ES-I3 (cell line): ENCODE data around the gene PUM2.

ENCODE experiments used
- H3K36me3 ChIP-seq: 2 replicates; pipeline ENCODE4 v1.6.1; 2013; ENCODE audit warnings: mild to moderate bottlenecking, low read length, control low read depth, moderate library complexity; ENCODE audit not compliant: insufficient read depth
- H3K4me1 ChIP-seq: 2 replicates; pipeline ENCODE4 v1.6.1; 2013; ENCODE audit warnings: mild to moderate bottlenecking, control low read depth, low read length; ENCODE audit not compliant: insufficient read depth
- H3K9ac ChIP-seq: 2 replicates; pipeline ENCODE4 v1.6.1; 2013; ENCODE audit warnings: low read depth, mild to moderate bottlenecking, low read length, moderate library complexity
- H3K9me3 ChIP-seq: 2 replicates; pipeline ENCODE4 v1.6.1; 2013; ENCODE audit warnings: mild to moderate bottlenecking, low read length, moderate library complexity; ENCODE audit not compliant: control insufficient read depth, insufficient read depth

Gene PUM2, protein sequence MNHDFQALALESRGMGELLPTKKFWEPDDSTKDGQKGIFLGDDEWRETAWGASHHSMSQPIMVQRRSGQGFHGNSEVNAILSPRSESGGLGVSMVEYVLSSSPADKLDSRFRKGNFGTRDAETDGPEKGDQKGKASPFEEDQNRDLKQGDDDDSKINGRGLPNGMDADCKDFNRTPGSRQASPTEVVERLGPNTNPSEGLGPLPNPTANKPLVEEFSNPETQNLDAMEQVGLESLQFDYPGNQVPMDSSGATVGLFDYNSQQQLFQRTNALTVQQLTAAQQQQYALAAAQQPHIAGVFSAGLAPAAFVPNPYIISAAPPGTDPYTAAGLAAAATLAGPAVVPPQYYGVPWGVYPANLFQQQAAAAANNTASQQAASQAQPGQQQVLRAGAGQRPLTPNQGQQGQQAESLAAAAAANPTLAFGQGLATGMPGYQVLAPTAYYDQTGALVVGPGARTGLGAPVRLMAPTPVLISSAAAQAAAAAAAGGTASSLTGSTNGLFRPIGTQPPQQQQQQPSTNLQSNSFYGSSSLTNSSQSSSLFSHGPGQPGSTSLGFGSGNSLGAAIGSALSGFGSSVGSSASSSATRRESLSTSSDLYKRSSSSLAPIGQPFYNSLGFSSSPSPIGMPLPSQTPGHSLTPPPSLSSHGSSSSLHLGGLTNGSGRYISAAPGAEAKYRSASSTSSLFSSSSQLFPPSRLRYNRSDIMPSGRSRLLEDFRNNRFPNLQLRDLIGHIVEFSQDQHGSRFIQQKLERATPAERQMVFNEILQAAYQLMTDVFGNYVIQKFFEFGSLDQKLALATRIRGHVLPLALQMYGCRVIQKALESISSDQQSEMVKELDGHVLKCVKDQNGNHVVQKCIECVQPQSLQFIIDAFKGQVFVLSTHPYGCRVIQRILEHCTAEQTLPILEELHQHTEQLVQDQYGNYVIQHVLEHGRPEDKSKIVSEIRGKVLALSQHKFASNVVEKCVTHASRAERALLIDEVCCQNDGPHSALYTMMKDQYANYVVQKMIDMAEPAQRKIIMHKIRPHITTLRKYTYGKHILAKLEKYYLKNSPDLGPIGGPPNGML

DNA sequence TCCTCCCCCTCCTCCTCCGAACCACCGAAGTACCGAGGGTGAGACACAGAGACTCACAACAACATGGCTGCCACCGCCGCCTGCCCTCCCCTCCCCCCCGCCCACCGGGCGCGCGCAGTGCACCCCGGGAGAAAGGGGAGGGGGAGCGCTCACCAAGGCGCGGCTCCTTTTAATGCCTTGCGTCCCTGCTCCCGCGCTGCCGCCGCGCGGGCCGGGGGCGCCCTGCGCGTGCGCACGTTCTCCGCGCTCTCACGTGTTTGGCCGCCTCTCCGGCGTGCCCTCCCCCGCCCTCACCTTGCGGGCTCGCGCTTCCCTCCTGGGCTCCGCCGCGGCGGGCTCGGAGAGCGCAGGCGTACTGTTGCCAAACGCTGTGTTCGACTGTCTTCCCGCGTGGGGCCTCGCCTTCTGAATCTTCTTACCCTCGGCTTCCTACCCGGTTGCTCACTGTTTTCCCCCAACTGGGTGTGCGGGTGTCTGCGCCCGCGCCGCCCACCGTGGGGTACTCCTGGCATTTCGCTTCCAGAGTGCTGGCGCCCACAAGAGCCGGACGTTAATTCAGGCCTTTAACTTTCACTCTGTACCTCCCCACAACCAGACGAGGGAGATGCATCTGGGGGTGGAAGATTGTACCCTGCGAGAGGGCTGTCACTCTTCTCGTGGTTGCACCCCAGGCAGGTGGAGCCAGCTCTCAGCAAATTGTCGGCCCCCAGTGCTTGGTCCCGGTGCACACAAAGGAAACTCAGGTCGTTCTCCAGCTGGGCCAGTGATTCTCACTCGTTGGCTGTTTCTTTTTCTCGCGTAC lies at the start of gene PUM2:
Gene PUM2 (minus strand): TSS at position 92 of the 802 bp plus-strand sequence. CDS start 23,484 bp downstream, outside the sequence.
- peak within 1 kb of the TSS; percentile 97 for H3K9ac ChIP-seq
- peaks cover 18% of the 10 kb centered on the region for H3K4me1 ChIP-seq
- no peaks in the 10 kb centered on the region for H3K9me3 ChIP-seq
- no peaks in the 10 kb centered on the region for H3K36me3 ChIP-seq

DNA sequence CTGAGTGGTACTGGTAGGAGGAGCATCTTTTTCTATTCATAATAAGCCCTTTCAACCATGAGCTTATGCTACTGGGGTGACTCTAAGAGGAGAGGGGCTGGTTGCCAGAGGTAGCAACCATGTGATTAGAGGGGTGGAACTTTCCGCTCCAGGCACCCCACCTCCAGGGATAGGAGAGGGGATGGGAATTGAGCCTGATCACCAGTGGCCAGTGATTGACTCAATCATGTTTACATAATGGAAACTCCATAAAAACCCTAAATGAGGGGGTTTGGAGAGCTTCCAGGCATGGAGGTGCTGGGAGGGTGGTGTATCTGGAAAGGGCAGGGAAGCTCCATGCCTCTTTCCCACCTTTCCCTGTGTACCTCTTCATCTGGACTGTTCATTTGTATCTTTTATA lies 49.7 kb upstream of the PUM2 start:
- no peaks in the 10 kb centered on the region for H3K9me3 ChIP-seq
- H3K36me3 ChIP-seq: no peaks in the 10 kb centered on the region
- H3K9ac ChIP-seq: no peak overlapping the region

DNA sequence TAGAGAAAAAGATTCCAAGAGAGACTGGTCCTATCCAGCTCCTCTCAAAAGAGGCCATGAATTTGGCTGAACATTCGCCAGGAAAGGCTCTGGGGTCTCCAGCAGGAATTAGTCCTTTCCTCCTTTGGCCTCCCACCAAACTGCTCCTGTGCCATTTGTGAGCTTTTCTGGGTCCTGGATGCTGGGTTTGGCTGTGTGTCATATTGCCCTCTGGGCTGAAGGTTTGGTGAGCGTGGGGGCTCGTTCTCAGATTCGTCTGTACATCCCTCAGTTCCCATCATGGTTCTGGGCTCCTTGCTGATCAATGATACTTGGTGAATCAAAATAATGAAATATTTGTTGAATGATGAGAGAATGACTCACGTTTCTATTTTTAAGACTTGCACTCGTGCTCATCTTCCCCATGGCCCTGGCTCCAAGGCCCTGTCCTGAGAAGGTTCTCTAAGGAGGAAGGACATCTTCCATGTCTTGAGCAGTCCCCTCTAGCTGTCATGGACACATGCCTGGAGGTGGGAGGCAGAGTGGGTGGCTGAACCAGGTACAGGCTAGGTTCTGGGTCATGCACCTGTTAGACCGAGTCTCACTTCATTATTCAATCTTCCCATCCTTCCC lies 48.4 kb upstream of the PUM2 start:
- Histone ChIP-seq H3K36me3 (no peaks in the 10 kb centered on the region), H3K9ac (no peak overlapping the region), H3K9me3 (no peaks in the 10 kb centered on the region), H3K4me1 (no peaks in the 10 kb centered on the region)

More for the DNA sequence above, 49.7 kb upstream of the PUM2 start:
- no peaks in the 10 kb centered on the region for H3K4me1 ChIP-seq

DNA sequence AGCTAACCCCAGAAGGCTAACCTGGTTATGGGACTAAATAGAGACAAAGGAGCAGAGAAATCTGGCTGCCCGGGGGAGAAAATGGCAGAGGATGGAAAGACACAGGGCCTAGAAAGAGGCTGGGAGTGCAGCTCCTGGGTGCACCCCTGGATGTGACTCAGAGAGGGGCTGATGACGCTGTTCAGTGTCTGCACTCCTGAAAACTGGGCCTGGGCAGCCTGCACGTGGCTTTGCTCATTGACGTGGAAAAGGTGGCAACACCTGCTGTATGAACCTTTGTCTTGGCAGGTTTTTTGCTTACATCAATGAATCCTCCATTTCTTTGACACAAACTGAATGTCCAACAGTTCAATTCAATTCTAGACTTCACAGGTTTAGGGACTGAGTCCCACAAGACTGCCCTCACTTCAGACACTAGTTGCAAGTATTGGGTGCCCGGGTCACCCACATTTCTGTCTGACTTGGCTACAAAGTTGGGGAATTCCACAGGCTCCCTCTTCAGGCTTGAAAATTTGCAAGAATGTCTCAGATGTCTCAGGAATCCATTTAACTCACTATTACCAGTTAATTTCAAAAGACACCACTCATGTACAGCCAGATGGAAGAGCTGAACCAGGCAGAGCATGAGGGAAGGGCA lies 47.3 kb upstream of the PUM2 start:
- Histone ChIP-seq H3K9ac (no peak overlapping the region), H3K36me3 (no peaks in the 10 kb centered on the region), H3K9me3 (no peaks in the 10 kb centered on the region), H3K4me1 (no peaks in the 10 kb centered on the region)

DNA sequence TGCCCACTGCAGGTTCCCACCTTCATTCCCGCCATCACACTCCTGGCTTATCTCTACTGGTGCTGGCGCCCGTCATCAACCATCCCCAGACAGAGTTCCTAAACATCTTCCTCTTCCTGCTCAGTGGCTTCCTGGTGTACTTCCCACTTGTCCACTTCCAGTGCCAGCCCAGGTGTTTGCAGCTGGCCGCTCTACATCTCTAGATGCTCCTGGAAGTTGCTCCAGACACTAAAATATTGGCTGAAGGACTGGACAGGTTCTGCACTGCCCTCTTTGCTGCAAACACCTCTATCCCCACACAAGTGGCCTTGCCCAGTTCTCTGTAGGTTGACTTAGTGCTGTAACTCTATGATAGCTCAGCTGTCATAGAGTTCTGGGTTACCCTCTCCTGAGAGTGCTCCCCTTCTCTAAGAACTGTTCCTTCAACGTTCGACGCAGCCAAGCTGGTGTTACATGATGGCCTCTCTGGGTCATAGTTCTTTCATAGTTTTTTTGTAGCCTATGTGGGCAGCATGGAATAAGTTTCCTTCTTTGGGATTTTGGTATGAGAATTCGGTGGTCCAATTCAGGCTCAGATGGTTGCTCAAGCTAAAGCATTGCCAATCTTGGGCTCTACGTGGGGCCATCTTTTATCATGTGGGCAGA lies 45.8 kb upstream of the PUM2 start:
- Histone ChIP-seq H3K9ac (no peak overlapping the region), H3K9me3 (no peaks in the 10 kb centered on the region)

DNA sequence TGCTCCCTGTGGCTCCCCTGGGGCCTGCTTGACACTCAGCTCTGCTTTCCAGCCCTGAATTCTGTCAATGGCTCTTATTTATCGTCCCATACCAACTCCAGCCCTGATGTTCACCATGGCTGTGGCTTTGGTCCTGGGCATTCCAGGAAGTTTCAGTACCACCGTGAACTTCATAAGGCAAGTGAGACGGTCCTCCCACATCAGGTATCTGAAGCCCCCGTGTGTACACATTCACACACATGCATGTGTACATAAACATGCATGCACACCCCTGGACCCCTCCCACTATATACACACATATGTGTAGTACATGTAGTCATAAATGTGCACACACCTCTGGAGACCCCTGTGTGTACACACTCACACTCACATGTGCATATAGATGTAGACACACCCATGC lies 43.3 kb upstream of the PUM2 start:
- Histone ChIP-seq H3K9me3 (no peaks in the 10 kb centered on the region), H3K9ac (no peak overlapping the region), H3K36me3 (no peaks in the 10 kb centered on the region), H3K4me1 (peaks cover 3% of the 10 kb centered on the region; the same call in 1 of the 2 replicates)

More for the DNA sequence above, 45.8 kb upstream of the PUM2 start:
- Histone ChIP-seq H3K4me1 (peaks cover 3% of the 10 kb centered on the region; the same call in 1 of the 2 replicates), H3K36me3 (no peaks in the 10 kb centered on the region)

DNA sequence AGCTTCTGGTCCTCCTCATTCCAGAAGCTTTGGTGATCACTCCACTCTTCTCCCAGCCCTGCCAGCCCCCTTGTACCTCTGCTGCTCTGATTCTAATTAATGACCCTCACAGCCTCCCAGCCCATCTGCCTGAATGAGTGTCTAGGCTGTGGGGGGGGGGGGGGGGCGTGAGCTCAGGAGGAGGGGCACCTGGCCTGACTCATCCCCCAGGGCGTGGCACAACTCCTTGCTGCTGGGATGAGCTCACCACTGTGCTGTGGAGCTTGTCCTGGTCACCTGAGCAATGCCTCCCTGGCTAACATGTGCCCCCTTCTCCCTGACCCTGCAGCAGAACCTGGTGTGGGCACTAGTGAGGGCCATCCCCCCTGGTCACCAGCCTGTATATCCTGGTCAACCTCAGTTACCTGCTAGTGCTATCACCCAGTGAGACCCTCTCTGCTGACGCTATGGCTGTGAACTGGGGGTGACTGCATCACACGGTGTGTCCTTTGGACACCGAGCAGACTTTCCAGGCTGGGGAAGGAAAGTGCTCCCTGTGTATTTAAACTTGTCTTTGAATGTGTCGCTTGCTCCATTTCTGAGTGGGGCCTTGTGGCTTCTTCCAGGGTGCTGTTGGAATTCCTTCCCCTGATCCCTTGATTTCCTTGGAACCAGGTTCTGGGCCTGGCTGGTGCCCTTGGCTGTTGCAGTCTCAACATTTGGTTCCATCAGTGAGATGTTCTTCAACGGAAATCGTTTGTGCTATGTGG lies 41.5 kb upstream of the PUM2 start:
- Histone ChIP-seq H3K4me1 (peaks cover 3% of the 10 kb centered on the region; the same call in 1 of the 2 replicates), H3K9ac (no peak overlapping the region), H3K9me3 (no peaks in the 10 kb centered on the region), H3K36me3 (no peaks in the 10 kb centered on the region)

DNA sequence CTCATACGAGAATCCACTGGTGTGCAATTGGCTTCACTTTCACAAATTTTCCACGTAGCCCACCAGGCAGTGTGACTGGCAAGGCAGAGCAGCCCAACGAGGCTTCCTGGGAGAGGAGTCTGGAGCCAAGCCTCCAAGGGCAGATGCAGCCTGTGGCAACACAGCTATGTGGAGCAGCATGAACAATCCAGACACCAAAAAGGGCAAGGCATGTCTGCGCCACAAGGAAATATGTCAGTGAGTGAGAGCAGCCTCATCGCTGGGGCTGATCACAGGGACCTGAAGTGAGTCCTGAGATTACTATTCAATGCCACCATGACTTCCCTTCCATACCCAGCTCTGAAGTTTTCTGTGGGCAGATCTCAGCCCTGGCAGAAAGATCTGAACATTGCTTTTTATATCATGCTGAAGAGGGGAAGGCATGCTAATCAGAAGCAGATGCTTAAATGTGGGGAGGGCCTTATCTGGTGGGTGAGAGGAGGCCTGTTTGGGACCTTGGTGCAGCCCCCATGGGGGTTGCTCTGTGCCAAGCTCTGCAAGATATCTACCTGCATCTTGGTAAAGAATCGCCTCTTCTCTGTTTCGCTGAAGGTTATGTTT lies 40.0 kb upstream of the PUM2 start:
- Histone ChIP-seq H3K9me3 (no peaks in the 10 kb centered on the region), H3K36me3 (no peaks in the 10 kb centered on the region), H3K9ac (no peak overlapping the region), H3K4me1 (peaks cover 3% of the 10 kb centered on the region; the same call in 1 of the 2 replicates)

DNA sequence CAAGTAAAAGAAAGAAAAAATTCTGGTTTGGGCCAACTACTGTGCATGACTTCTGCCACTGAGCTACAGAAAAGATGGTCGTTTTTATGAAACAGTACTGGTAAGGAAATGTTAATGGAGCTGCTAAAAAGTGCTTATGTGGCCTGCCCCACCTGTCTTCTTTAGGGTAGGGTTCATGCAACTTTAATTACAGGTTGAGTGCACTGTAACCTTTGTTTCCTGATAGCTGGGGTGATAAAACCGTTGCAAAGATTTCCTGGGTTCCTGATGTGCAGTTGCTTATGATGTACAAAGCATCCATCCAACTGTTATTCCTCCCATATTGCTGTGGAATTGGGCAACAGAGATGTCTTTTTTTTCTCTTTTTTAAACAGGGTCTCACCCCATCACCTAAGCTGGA lies 34.3 kb upstream of the PUM2 start:
- Histone ChIP-seq H3K36me3 (no peaks in the 10 kb centered on the region), H3K9ac (no peak overlapping the region), H3K4me1 (peaks cover 8% of the 10 kb centered on the region), H3K9me3 (no peaks in the 10 kb centered on the region)

DNA sequence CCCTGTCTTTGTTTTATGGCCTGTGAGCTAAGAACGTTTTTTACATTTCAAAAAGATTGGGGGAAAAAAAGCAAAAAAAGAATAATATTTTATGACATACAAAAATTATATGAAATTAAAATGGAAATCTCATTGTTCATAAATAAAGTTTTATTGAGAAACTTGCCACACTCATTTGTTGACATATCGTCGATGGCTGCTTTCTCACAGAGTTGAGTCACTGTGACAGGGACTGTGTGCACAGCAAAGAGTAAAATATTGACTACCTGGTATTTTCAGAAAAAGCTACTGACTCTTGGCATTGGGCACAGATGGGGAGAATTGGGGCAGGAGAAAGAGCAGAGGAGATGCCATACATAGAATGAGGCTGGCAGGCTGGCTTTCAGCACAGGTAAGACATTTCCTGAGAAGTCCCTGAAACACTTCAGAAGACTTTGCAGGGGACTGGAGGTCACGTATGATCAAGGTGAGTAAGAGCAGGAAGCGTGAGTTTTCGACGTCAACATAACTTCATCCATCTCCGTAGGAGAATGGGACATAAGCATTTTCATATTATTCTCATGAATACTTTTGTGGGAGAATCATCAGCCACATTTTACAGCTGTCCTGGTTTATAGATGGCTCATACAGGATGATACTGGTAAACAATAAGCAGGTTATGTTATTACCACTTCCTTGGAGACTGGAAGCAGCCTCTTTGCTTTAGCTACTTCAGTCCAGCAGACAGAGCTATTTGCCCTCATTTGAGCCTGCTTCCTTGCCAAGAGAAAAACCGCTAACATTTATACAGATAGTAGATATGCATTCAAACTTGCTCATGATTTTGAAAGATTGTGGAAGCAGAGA lies 32.5 kb upstream of the PUM2 start:
- Histone ChIP-seq H3K9ac (no peak overlapping the region), H3K4me1 (peaks cover 11% of the 10 kb centered on the region), H3K9me3 (no peaks in the 10 kb centered on the region), H3K36me3 (no peaks in the 10 kb centered on the region)

DNA sequence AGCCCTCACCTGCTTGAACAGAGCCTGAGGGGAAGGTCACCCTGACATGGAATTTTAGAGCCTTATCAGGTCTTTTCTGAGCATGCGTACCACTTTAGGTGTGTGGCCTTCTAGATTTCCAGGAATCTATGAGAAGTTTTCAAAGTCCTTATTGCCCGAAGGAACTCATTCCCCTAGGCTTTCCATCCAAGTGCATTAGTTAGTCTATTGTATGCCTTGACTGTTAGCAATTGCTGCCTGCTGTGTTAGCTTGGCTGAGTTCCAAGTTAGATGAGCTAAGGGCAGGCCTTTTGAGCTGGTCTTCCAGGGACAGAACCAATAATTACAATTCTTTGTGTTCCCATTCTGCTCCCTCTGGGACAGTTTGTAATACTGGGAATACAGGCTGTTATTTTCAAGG lies 30.8 kb upstream of the PUM2 start:
- Histone ChIP-seq H3K9me3 (no peaks in the 10 kb centered on the region), H3K36me3 (no peaks in the 10 kb centered on the region), H3K9ac (no peak overlapping the region), H3K4me1 (peaks cover 11% of the 10 kb centered on the region)
